GM19025 (cell line): Measurements from ENCODE around the gene NIN.

Experiments
- ATAC-seq: cut with Tn5 transposase; IDR thresholded peaks from one replicate; pipeline ENCODE4 v1.9.1; 2021; ENCODE audit warnings: mild to moderate bottlenecking, low read depth, moderate library complexity; ENCODE audit not compliant: unreplicated experiment

Gene NIN, protein sequence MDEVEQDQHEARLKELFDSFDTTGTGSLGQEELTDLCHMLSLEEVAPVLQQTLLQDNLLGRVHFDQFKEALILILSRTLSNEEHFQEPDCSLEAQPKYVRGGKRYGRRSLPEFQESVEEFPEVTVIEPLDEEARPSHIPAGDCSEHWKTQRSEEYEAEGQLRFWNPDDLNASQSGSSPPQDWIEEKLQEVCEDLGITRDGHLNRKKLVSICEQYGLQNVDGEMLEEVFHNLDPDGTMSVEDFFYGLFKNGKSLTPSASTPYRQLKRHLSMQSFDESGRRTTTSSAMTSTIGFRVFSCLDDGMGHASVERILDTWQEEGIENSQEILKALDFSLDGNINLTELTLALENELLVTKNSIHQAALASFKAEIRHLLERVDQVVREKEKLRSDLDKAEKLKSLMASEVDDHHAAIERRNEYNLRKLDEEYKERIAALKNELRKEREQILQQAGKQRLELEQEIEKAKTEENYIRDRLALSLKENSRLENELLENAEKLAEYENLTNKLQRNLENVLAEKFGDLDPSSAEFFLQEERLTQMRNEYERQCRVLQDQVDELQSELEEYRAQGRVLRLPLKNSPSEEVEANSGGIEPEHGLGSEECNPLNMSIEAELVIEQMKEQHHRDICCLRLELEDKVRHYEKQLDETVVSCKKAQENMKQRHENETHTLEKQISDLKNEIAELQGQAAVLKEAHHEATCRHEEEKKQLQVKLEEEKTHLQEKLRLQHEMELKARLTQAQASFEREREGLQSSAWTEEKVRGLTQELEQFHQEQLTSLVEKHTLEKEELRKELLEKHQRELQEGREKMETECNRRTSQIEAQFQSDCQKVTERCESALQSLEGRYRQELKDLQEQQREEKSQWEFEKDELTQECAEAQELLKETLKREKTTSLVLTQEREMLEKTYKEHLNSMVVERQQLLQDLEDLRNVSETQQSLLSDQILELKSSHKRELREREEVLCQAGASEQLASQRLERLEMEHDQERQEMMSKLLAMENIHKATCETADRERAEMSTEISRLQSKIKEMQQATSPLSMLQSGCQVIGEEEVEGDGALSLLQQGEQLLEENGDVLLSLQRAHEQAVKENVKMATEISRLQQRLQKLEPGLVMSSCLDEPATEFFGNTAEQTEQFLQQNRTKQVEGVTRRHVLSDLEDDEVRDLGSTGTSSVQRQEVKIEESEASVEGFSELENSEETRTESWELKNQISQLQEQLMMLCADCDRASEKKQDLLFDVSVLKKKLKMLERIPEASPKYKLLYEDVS (N-terminal part only)

GRCh38 chr14:50830932-50831725, at the start of gene NIN:
Gene NIN (minus strand): TSS chr14:50831162. CDS start chr14:50822056, 9,106 bp downstream.
- peak; percentile 81 for ATAC-seq

DNA sequence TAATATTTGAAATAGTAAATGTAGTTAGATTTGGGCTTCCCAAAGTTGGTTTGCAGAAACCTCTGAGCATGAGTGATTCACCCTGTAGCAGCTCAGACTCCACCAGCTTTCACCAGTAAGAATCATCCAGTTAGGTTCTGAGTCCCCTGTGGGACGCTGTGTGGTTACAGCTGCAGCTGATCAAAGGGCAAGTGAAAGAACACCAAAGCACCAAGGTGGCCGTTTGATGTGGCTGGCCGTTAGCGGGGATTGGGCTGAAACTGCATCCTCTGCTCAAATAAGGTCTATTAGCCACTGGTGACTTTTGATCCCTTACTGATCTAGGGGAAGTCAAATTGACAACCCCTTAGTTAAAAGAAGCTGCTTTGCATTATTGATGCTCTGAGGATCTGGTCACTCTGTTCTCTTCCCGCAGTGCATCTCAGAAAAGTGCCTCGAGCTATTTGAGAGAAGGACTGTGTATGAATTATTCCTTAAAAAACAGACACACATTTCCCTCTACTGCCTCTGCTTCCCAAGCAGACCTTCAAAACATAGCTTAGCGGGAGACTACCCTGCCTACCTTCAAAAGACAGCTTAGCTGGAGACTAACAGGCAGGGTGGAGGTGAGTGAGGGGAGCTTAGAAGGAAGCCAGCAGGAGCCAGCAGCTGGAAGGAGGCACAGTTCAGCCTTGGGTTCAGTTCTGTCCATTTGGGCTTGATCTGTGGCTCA, 44.6 kb upstream of the NIN start:
- peak; percentile 97 for ATAC-seq

- ATAC-seq = no peak
Observed at GRCh38 chr14:50874757-50875156, 43.8 kb upstream of the NIN start.

DNA sequence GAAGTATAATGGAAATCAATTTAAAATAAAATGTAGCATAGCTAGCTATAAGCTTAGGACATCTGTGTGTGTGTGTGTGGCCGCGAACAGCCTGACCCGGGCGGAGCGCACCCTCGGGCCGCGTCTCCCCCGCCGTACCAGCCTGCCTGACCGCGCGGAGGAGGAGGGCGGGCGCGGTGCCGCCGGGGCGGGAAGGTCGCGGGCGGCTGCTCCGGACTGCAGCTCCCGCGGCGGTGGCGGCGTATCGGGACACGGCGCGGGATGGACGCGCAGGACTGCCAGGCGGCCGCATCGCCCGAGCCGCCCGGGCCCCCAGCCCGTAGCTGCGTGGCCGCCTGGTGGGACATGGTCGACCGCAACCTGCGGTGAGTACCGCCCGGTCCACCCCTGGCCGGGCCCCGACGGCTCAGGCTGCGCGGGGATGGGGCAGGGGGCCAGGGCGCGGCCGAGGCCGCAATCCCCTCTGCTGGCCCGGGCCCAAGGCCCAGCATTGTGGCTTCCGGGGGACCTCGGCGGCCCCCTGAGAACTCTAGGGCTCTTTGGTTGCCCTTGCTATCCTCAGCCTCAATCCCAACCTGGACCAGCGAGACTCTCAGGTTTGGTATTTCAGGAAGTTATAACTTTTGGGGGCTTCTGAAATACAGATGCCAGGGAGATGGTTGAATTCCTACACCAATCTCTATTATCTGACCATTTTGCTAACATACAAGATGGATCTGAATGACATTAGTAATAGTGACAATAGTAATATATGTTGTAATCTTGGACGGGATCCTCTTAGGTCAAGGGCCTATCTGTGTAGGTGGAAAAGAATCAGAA, 41.2 kb upstream of the NIN start, which contains the start of gene ABHD12B:
Gene ABHD12B (plus strand): TSS at position 140 of the 819 bp plus-strand sequence. CDS start 122 bp downstream, at position 262.
- ATAC-seq = no peak

GRCh38 chr14:50871228-50871627, 40.3 kb upstream of the NIN start:
- ATAC-seq = no peak

- no peak for ATAC-seq
Observed at GRCh38 chr14:50865391-50866076, 34.6 kb upstream of the NIN start.

- ATAC-seq = no peak
Observed at GRCh38 chr14:50864946-50865345, 34.0 kb upstream of the NIN start.

- ATAC-seq = no peak
Observed at GRCh38 chr14:50864237-50864636, 33.3 kb upstream of the NIN start.

- ATAC-seq = no peak
Observed at GRCh38 chr14:50862036-50862570, 31.1 kb upstream of the NIN start.

DNA sequence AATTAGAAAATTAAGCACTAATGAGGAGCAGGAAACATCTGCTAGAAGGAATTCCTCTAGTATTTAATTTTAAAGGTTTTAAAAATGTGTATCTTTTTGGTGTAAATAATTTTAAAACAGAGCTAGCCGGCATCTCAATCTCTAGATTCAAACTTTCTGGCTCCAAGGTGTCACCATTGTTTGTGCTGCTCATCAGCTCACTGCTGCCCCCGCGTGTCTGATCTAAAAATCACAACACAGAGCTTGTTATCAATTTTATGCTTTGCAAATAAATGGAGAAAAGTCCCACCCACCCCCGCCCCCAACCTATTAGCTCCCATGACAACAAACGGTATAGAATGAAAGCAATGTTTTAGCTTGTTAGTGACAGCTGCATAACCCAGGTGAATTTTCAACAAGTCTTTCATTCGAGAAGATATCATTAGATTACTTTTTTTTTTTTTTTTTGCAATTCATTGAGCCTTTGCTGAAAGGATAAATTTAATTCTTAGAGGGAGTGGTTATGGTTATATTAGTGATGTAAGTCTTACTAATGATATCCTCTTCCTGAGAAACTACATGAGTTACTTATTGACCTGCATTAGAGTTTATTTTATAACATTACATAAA, 29.6 kb upstream of the NIN start:
- ATAC-seq = no peak

GRCh38 chr14:50859296-50859624, 28.3 kb upstream of the NIN start:
- ATAC-seq = no peak

DNA sequence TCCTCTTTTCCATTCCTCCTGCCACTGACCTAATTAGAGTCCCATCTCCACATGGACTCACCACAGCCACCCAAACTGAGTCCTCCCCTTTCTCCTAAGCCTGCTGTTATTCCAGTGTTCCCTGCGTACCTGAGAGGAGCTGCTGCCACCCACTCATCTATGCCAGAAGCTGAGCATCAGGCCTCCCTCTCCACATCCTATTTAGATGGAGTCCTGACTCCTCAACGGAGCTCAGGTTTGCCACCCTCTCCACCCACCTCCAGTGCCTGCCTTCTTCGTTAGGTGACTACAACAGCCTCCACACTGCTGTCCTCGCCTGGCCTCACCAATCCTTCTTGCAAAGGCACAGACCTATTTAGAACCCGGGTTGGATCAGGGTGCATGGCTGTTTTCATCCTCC, 25.7 kb upstream of the NIN start:
- ATAC-seq = no peak

DNA sequence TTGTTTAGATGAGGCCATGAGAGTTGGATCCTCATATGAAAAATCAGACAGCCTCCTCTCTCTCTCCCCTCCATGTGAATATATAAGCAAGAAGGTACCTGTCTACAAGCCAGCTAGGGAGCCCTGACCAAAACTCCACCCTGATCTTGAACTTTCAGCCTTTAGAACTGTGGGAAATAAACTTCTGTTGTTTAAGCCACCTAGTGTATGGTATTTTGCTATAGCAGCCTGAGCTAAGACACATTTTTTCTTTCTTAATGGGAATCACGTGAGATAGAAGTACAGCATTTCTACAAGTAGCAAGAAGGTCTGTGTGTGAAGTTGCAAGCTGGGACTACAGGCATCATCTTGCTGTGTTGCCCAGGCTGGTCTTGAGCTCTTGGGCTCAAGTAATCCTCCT, 24.6 kb upstream of the NIN start:
- ATAC-seq = no peak

DNA sequence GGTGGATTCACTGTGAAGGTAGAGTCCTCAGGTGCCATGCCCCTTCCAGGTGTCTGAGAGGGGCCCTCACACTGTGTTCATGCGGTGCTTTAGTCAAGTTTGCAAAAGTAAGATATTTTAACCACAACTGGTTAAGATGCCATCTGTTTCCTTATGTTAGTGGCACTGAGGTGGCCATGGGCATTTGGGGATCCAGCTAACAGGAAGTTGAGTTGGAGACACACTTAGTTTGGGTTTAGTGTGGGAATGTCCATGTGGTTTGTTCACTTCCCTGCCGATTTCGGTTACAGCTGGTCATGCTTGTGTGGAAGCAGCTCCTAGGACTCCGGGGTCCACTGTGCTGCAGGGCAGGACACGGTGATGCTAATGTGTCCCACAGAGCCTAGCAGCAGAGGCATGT, 23.6 kb upstream of the NIN start:
- ATAC-seq = no peak

GRCh38 chr14:50853891-50854290, 22.9 kb upstream of the NIN start:
- ATAC-seq = no peak

GRCh38 chr14:50846226-50846880, 15.4 kb upstream of the NIN start:
- ATAC-seq = no peak

GRCh38 chr14:50845166-50845565, 14.2 kb upstream of the NIN start:
- ATAC-seq = no peak
